Stimulated activated CD4-positive, alpha-beta T cell treated with anti-CD3 and anti-CD28 coated beads, Interleukin-12 subunit alpha, Interleukin-12 subunit beta, amount 100 ng/mL, for 4 hours (primary cell): Measurements from ENCODE around the gene ZNF581.

ENCODE experiments used
- DNase-seq: peaks from one replicate; pipeline ENCODE4 v3.0.0-alpha.2; 2020

The ZNF581 gene

DNA sequence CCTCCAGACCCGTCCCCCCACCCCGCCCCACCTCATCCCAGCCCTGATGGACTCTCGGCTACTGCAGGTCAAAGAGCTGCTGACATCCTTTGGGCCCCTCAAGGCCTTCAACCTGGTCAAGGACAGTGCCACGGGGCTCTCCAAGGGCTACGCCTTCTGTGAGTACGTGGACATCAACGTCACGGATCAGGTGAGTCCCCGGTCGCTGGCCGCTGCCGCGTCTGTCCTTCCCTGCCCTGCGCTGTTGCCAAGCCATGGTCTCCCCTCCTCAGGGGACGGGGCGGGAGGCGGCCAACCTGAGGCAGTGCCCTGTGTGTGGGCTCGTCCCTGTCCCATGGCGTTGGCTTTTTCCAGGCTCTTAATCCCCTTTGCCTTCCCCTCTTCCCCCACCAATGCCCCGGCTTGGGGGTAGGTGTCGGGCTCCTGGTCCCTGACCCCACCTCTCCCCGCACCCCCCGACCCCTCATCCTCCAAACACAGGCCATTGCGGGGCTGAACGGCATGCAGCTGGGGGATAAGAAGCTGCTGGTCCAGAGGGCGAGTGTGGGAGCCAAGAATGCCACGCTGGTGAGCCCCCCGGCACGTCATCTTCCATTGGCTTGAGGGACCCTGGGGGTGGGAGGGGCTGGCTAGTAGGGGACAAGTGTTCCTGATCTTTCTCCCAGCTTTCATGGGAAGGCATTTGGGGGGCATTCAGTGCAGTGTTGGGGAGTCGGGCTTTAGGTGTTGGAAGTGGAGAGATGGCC lies 25.3 kb downstream of the ZNF581 start:
- no peak for DNase-seq

- DNase-seq = no peak
Observed at GRCh38 chr19:55669418-55670279, 26.2 kb downstream of the ZNF581 start.

GRCh38 chr19:55670280-55671053 lies 27.0 kb downstream of the ZNF581 start:
- no peak for DNase-seq

DNA sequence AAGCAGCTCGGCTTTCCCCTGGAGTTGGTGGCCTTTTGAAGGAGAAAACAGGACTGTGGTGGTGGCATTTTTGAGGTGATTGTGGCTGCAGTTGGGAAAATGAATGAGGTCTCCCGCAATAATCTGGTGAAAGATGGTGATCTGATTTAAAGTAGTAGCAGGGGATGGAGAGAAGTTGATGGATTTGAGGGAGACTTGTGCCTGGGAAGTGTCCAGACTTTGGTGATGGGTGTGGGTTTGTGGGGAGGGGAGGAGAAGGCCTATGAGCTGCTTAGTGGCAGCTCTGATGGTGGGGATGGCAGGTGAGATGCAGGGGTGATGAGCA lies 27.6 kb downstream of the ZNF581 start:
- DNase-seq = no peak

DNA sequence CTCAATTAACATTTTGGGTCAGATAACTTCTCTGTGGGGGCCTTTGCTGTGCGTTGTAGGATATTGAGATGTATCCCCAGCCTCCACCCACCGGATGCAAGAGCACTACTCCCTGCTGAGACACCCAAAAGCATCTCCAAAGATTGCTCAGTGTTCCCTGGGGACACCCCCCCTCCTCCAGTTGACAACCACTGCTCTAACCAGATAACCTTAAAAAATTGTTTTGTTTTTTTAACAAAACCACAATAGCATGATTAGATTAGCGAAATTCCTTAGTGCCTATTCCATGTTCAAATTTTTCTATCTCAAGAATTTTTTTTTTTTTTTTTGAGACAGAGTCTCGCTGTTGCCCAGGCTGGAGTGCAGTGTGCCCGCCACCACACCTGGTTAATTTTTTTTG lies 29.0 kb downstream of the ZNF581 start:
- no peak for DNase-seq

DNA sequence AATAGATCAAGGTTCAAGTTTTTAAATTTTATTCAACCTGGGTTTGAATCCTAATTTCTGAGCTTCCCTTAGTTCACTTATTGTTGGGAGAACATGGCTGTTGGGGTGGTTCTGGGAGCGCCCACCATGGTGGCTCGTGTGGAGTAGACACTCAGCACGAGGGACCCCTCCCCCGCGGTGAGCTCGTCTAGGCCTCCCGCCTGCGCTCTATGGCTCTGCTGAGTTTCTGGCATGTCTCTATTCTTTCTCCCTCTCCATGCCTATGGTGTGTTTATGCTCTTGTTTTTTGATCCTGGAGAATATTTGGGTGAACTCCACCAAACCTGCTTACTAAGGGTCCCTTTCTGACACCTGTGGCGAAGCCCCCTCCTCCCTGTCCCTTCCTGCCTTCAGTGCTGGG lies 30.0 kb downstream of the ZNF581 start:
- DNase-seq = no peak

GRCh38 chr19:55673889-55674288 lies 30.4 kb downstream of the ZNF581 start:
- DNase-seq = no peak

GRCh38 chr19:55674459-55674840 lies 31.0 kb downstream of the ZNF581 start:
- DNase-seq = no peak

DNA sequence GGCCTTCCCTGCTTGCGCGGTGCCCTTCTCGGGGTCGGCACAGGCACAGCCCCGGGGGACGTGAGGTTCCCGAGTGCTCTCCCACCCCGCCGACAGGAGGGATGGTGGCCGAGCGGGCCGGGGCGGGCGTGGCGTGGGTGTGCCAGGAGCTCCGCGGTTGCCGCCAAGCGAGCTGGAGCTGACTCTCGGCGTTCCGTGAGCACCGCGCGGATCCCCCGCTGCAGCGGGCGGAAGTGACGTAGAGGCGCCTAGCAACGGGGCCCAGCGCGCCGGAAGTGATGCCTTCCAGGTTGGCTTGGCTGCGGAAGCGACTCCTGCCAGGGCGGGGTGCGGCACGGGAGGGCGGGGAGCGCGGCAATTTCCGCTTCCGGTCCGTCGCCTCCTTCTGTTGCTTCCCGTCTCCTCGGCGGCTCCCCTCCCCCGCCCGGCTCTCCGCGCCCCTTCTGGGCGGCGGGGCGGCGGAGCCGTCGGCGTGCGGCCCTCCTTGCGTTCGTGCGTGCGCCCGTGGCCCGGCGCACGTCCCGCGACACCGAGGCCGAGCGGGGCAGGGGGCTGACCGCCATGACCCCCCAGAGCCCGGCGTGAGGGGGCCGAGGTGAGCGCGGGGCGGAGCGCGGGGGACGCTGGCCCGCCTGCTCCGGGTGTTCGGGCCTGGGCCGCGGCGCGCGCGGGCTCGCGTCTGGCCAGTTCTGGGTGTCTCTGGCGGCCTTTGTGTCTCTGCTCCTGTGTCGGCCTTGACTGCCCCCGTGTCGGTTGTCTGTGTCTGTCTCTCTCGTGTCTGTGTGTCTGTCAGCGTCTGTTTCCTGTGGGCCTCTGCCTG lies 31.6 kb downstream of the ZNF581 start, which contains the start of gene EPN1:
TSS of gene EPN1 (plus strand) at position 386 of the 820 bp plus-strand sequence. CDS start 3,402 bp downstream, outside the sequence.
- DNase-seq = peak; percentile 97

- DNase-seq = no peak
Observed at GRCh38 chr19:55675661-55676354, 32.4 kb downstream of the ZNF581 start.

DNA sequence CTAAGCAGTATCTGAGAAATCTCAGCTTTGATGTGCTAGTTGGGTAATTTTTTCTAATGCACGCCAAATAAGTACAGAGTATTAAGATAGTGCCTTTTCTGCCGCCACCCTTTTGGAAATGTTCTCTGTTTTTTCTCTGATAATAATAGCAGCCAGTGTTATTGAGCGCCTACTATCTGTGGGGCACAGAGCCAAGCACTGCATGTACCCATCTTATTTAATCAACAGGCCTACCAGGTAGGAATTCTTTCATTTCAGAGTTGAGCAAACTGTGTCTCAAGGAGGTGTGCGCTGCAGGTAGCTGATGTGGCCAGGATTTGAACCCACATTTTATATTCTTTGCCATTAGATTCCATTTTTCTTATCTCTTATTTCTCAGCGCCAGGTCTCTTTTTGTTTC lies 32.9 kb downstream of the ZNF581 start:
- DNase-seq = no peak

GRCh38 chr19:55676889-55677505 lies 33.5 kb downstream of the ZNF581 start:
- no peak for DNase-seq

DNA sequence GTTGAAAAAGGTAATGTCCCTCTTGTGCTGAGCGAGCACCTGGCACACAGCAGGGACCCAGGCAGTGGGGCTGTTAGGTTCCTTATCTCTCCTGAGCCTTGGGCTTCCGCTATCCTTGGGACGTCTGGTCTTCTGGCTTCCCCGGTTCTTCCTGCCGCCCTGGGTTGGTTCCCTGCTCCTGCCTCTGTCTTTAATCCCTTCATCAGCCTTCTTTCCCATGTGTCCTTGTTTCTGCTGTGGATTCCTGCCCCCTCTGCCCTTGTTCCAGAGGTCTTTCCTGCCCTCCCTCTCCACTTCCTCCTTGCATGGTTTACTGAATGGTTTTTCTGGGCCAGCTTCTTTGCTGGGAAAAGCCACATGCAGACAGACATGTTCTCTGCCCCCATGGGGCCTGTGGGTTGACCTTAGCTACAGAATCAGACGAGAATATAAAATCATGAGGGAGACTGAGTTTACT lies 34.2 kb downstream of the ZNF581 start:
- no peak for DNase-seq

- DNase-seq = no peak
Observed at GRCh38 chr19:55678121-55678671, 34.7 kb downstream of the ZNF581 start.

DNA sequence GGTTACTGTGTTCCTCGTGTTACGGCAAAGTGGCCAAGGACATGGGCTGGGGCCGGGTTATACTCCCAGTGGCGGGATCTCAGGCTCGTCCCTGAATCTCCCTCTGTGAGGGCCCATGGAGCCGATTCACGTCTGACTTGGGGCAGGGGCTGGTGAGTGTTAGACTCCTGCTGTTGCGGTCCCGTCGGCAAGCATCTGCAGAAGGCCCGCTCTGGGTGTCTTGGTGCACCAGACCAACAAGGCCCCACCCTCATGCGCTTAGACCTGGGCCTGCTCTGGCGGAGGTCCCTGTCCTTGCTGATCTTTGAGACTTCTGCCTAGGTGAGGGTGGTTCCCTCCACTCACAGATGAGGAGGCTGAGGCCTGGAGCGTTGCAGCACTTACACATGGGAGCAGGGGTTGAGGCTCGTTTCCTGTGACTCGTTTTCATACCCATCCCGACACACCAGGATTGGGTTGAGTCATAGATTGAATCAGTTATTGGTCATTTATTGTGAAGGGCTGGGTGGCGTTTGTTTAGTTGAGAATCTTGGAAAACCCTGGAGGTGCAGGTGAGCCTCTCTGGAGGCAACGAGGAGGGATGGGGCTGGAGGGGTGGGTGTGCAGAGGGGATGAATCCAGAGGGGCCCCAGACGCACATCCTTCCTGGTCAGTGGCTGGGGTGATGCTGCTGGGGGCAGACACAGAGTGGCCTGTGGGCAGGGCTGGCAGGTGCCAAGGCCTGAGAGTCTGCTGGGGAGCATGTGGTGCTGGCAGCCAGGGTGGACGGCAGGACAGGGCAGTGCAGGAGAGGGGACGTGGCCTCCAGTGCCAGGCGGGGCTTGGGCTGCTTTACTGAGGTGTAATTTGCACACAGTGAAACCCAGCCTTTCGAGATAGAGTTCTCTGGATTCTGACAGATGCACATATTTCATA lies 36.2 kb downstream of the ZNF581 start:
- DNase-seq = no peak

DNA sequence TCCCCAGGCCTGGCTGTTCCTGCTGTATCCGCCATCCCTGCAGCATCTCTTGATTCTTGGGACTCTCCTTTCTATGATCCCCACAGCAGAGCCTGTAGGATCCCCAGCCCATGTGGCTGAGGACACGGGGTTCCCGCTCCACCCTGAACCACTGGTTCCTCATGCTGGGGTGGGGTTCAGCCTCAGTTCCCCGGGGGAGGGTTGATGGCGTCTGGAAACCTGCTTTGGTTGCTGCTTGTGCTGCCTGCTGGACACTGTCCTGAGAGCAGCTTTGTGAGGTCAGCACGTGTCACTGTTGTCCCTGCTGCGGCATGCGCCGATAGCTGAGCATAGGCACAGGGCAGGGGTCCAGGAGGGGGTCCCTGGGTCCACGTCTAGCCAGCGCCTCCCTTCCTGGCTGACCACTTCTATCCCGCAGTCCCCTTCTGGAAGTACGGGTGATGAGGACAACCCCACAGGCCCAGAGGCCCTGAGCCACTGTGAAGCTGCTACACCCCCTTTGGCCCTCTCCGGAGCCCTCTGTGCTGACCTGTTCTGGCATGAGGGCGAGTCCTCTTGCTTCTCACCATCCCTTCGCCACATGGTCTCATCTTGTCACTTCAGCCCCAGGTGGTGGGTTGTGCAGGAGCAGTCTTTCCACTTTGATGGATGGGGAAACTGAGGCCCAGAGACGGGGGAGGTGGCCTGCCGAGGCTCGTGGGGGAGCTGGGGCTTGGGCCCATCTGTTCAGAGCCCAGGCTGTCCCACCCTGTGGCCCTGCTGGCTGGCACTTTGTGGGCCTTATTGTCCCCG lies 37.1 kb downstream of the ZNF581 start:
- no peak for DNase-seq

GRCh38 chr19:55681131-55682092 lies 38.0 kb downstream of the ZNF581 start:
- DNase-seq = no peak
